ENCODE measurements around the gene CELSR3.

CELSR3 gene

GRCh38 chr3:48639944-48640606 lies 22.6 kb downstream of the CELSR3 start:
- H3K36me3 ChIP-seq (ENCODE audit: insufficient read depth, low read length) = no peaks in the 10 kb centered on the region; the same call in 1 of the 2 replicates
- no peak overlapping the region for H3K9ac ChIP-seq (ENCODE audit: low read depth, low read length)
- H3K4me1 ChIP-seq (ENCODE audit: insufficient read depth, low read length) = peaks cover 9% of the 10 kb centered on the region
- no peaks in the 10 kb centered on the region for H3K9me3 ChIP-seq (ENCODE audit: control insufficient read depth, insufficient read depth, low read length)

- peaks cover 17% of the 10 kb centered on the region for H3K4me1 ChIP-seq (ENCODE audit: insufficient read depth, low read length)
- H3K9me3 ChIP-seq (ENCODE audit: control insufficient read depth, insufficient read depth, low read length) = no peaks in the 10 kb centered on the region
- peaks cover 5% of the 10 kb centered on the region for H3K36me3 ChIP-seq (ENCODE audit: insufficient read depth, low read length)
- H3K9ac ChIP-seq (ENCODE audit: low read depth, low read length) = no peak overlapping the region
Observed at GRCh38 chr3:48637305-48637704, 25.4 kb downstream of the CELSR3 start.

GRCh38 chr3:48636149-48636655 lies 26.5 kb downstream of the CELSR3 start:
- Histone ChIP-seq H3K9me3 (ENCODE audit: control insufficient read depth, insufficient read depth, low read length) (no peaks in the 10 kb centered on the region), H3K9ac (ENCODE audit: low read depth, low read length) (peak overlapping the region; percentile 97), H3K36me3 (ENCODE audit: insufficient read depth, low read length) (peaks cover 8% of the 10 kb centered on the region), H3K4me1 (ENCODE audit: insufficient read depth, low read length) (peaks cover 17% of the 10 kb centered on the region)

GRCh38 chr3:48635222-48636021 lies 27.3 kb downstream of the CELSR3 start, which contains the start of gene SLC26A6:
Gene SLC26A6, minus strand, starts transcription at chr3:48635461. Its CDS starts 68 bp downstream, at chr3:48635393.
- peak within 1 kb of the TSS; percentile 97 for H3K9ac ChIP-seq (ENCODE audit: low read depth, low read length)
- no peaks in the 10 kb centered on the region for H3K9me3 ChIP-seq (ENCODE audit: control insufficient read depth, insufficient read depth, low read length)
- H3K4me1 ChIP-seq (ENCODE audit: insufficient read depth, low read length) = peaks cover 17% of the 10 kb centered on the region
- H3K36me3 ChIP-seq (ENCODE audit: insufficient read depth, low read length) = peaks cover 8% of the 10 kb centered on the region

GRCh38 chr3:48634661-48635221 lies 27.9 kb downstream of the CELSR3 start:
- peaks cover 8% of the 10 kb centered on the region for H3K36me3 ChIP-seq (ENCODE audit: insufficient read depth, low read length)
- no peaks in the 10 kb centered on the region for H3K9me3 ChIP-seq (ENCODE audit: control insufficient read depth, insufficient read depth, low read length)
- H3K4me1 ChIP-seq (ENCODE audit: insufficient read depth, low read length) = peaks cover 17% of the 10 kb centered on the region
- peak overlapping the region; percentile 97 for H3K9ac ChIP-seq (ENCODE audit: low read depth, low read length)

- H3K9ac ChIP-seq (ENCODE audit: low read depth, low read length) = peak overlapping the region; percentile 97; the same call in 1 of the 2 replicates
Observed at GRCh38 chr3:48633743-48634142, 28.9 kb downstream of the CELSR3 start.

GRCh38 chr3:48633256-48633655 lies 29.4 kb downstream of the CELSR3 start:
- H3K9ac ChIP-seq (ENCODE audit: low read depth, low read length) = no peak overlapping the region
- H3K9me3 ChIP-seq (ENCODE audit: control insufficient read depth, insufficient read depth, low read length) = no peaks in the 10 kb centered on the region
- H3K36me3 ChIP-seq (ENCODE audit: insufficient read depth, low read length) = peaks cover 11% of the 10 kb centered on the region
- peaks cover 17% of the 10 kb centered on the region for H3K4me1 ChIP-seq (ENCODE audit: insufficient read depth, low read length)

More at GRCh38 chr3:48633743-48634142, 28.9 kb downstream of the CELSR3 start:
- peaks cover 11% of the 10 kb centered on the region for H3K36me3 ChIP-seq (ENCODE audit: insufficient read depth, low read length)
- no peaks in the 10 kb centered on the region for H3K9me3 ChIP-seq (ENCODE audit: control insufficient read depth, insufficient read depth, low read length)
- H3K4me1 ChIP-seq (ENCODE audit: insufficient read depth, low read length) = peaks cover 17% of the 10 kb centered on the region

- no peaks in the 10 kb centered on the region for H3K9me3 ChIP-seq (ENCODE audit: control insufficient read depth, insufficient read depth, low read length)
- H3K36me3 ChIP-seq (ENCODE audit: insufficient read depth, low read length) = peaks cover 11% of the 10 kb centered on the region
- peaks cover 10% of the 10 kb centered on the region for H3K4me1 ChIP-seq (ENCODE audit: insufficient read depth, low read length)
- H3K9ac ChIP-seq (ENCODE audit: low read depth, low read length) = no peak overlapping the region
Observed at GRCh38 chr3:48631516-48632448, 30.9 kb downstream of the CELSR3 start.

GRCh38 chr3:48630833-48631232 lies 31.9 kb downstream of the CELSR3 start:
- H3K9me3 ChIP-seq (ENCODE audit: control insufficient read depth, insufficient read depth, low read length) = no peaks in the 10 kb centered on the region
- H3K9ac ChIP-seq (ENCODE audit: low read depth, low read length) = no peak overlapping the region
- H3K36me3 ChIP-seq (ENCODE audit: insufficient read depth, low read length) = peaks cover 13% of the 10 kb centered on the region

GRCh38 chr3:48630407-48630806 lies 32.3 kb downstream of the CELSR3 start:
- no peak overlapping the region for H3K9ac ChIP-seq (ENCODE audit: low read depth, low read length)
- H3K36me3 ChIP-seq (ENCODE audit: insufficient read depth, low read length) = peaks cover 13% of the 10 kb centered on the region
- H3K4me1 ChIP-seq (ENCODE audit: insufficient read depth, low read length) = 0 out of 2 replicates have a peak, but pooled peaks cover 7% of the 10 kb centered on the region
- H3K9me3 ChIP-seq (ENCODE audit: control insufficient read depth, insufficient read depth, low read length) = no peaks in the 10 kb centered on the region

More at GRCh38 chr3:48630833-48631232, 31.9 kb downstream of the CELSR3 start:
- 0 out of 2 replicates have a peak, but pooled peaks cover 7% of the 10 kb centered on the region for H3K4me1 ChIP-seq (ENCODE audit: insufficient read depth, low read length)

- Histone ChIP-seq H3K4me1 (ENCODE audit: insufficient read depth, low read length) (0 out of 2 replicates have a peak, but pooled peaks cover 7% of the 10 kb centered on the region), H3K36me3 (ENCODE audit: insufficient read depth, low read length) (peaks cover 13% of the 10 kb centered on the region), H3K9me3 (ENCODE audit: control insufficient read depth, insufficient read depth, low read length) (no peaks in the 10 kb centered on the region), H3K9ac (ENCODE audit: low read depth, low read length) (no peak overlapping the region)
Observed at GRCh38 chr3:48629894-48630293, 32.8 kb downstream of the CELSR3 start.

- Histone ChIP-seq H3K9ac (ENCODE audit: low read depth, low read length) (no peak overlapping the region), H3K4me1 (ENCODE audit: insufficient read depth, low read length) (peaks cover 7% of the 10 kb centered on the region; the same call in 1 of the 2 replicates), H3K9me3 (ENCODE audit: control insufficient read depth, insufficient read depth, low read length) (no peaks in the 10 kb centered on the region), H3K36me3 (ENCODE audit: insufficient read depth, low read length) (peaks cover 13% of the 10 kb centered on the region)
Observed at GRCh38 chr3:48628277-48629017, 34.2 kb downstream of the CELSR3 start.

- peaks cover 6% of the 10 kb centered on the region for H3K36me3 ChIP-seq (ENCODE audit: insufficient read depth, low read length)
- no peaks in the 10 kb centered on the region for H3K9me3 ChIP-seq (ENCODE audit: control insufficient read depth, insufficient read depth, low read length)
- no peak overlapping the region for H3K9ac ChIP-seq (ENCODE audit: low read depth, low read length)
- peaks cover 7% of the 10 kb centered on the region; the same call in 1 of the 2 replicates for H3K4me1 ChIP-seq (ENCODE audit: insufficient read depth, low read length)
Observed at GRCh38 chr3:48625600-48625999, 37.1 kb downstream of the CELSR3 start.

Measured in ES-I3 (cell line).